ENCODE results near the gene SRSF3. TPM values are rescaled to one million over a fixed set of nuclear protein-coding genes. Genes with fewer than 3 reads are reported as not detected.

Gene SRSF3
- polyA plus RNA-seq, 1 donor from 2014 or later = 393 TPM

DNA sequence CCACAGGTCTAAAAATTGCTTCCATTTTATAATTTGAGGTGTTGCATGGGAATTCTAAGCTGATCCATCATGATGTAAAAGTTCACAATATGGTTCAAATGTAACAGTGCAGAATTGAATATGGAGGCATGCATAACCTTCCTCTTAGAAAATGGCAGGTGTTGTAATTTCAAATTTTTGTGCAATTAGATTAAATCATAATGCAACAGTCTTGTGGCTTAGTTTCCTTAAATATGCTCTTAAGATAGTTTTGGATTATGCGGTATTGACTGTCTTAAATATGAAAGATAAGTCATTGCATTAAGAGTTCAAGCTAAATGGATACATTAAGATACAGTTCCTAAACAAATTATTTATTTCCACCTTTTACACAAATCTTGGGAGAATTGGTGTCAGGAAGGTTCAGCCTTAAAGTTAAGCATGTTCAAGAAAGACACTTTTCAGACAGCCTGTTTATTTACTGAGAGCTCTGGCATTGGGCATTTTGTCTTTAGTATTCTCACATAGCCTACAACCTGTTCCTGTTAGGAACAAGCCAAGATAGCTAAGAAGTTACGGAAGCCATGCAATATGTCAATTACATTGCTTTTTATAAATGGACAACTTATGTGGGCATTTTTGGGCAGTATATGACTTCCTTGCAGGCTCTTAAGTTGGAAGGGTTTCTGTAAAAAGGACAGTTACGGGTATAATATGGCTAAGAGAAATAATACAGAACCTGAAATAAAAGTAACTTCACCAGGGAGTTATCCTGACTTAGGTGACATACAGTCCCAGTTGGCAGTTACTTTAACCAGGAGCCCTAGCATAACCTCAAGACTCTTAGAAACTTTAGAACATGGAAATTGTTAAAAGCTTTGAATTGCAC, 9.3 kb downstream of the SRSF3 start:
- H3K36me3 ChIP-seq (ENCODE audit: insufficient read depth, low read length) = peaks cover 64% of the 10 kb centered on the region
- peaks cover 81% of the 10 kb centered on the region for H3K79me2 ChIP-seq (replicated peaks; ENCODE audit: insufficient read depth, low read length)

More for the DNA sequence above, 9.3 kb downstream of the SRSF3 start:
- Histone ChIP-seq H3K4me3 (ENCODE audit: low read length) (peak overlapping the region; percentile 17), H3K27ac (ENCODE audit: low read length) (no peak overlapping the region), H2AFZ (ENCODE audit: low read depth, low read length) (no peak overlapping the region), H4K20me1 (ENCODE audit: insufficient read depth) (peaks cover 83% of the 10 kb centered on the region), H3F3A (ENCODE audit: insufficient read depth, low read length, poor library complexity, severe bottlenecking) (peaks cover 4% of the 10 kb centered on the region), H3K9me2 (ENCODE audit: insufficient read depth, low read length) (no peaks in the 10 kb centered on the region), H3K27me3 (ENCODE audit: insufficient read depth, low read depth, low read length) (no peaks in the 10 kb centered on the region), H3K9ac (ENCODE audit: low read length) (no peak overlapping the region), H3K9me3 (ENCODE audit: low read length) (no peaks in the 10 kb centered on the region), H3K4me2 (ENCODE audit: low read length) (no peak overlapping the region)
- TF ChIP-seq EP300 (conservative IDR thresholded peaks at IDR 0.05; ENCODE audit: poor library complexity, severe bottlenecking) (no peak), POLR2AphosphoS5 (IDR thresholded peaks at IDR 0.05) (no peak), EZH2 (IDR thresholded peaks at IDR 0.05; ENCODE audit: borderline replicate concordance, insufficient read depth, low read length, poor library complexity, severe bottlenecking) (no peak), SMC3 (conservative IDR thresholded peaks at IDR 0.05; ENCODE audit: poor library complexity) (no peak), REST (IDR thresholded peaks at IDR 0.05; ENCODE audit: borderline replicate concordance) (no peak), TAF1 (IDR thresholded peaks at IDR 0.05; ENCODE audit: low read depth) (no peak), RAD21 (conservative IDR thresholded peaks at IDR 0.05) (no peak), MXI1 (conservative IDR thresholded peaks at IDR 0.05; ENCODE audit: poor library complexity, severe bottlenecking) (no peak)
- TF ChIP-seq, protein P1, sequence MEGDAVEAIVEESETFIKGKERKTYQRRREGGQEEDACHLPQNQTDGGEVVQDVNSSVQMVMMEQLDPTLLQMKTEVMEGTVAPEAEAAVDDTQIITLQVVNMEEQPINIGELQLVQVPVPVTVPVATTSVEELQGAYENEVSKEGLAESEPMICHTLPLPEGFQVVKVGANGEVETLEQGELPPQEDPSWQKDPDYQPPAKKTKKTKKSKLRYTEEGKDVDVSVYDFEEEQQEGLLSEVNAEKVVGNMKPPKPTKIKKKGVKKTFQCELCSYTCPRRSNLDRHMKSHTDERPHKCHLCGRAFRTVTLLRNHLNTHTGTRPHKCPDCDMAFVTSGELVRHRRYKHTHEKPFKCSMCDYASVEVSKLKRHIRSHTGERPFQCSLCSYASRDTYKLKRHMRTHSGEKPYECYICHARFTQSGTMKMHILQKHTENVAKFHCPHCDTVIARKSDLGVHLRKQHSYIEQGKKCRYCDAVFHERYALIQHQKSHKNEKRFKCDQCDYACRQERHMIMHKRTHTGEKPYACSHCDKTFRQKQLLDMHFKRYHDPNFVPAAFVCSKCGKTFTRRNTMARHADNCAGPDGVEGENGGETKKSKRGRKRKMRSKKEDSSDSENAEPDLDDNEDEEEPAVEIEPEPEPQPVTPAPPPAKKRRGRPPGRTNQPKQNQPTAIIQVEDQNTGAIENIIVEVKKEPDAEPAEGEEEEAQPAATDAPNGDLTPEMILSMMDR (IDR thresholded peaks at IDR 0.05; ENCODE audit: poor library complexity, severe bottlenecking) = no peak
